COR-L47 (cell line): Measurements from ENCODE around the gene ADARB2.

ENCODE experiments used
- DNase-seq: peaks from one replicate; lab custom pipeline; 2025; lab: John Stamatoyannopoulos, UW

ADARB2 gene

DNA sequence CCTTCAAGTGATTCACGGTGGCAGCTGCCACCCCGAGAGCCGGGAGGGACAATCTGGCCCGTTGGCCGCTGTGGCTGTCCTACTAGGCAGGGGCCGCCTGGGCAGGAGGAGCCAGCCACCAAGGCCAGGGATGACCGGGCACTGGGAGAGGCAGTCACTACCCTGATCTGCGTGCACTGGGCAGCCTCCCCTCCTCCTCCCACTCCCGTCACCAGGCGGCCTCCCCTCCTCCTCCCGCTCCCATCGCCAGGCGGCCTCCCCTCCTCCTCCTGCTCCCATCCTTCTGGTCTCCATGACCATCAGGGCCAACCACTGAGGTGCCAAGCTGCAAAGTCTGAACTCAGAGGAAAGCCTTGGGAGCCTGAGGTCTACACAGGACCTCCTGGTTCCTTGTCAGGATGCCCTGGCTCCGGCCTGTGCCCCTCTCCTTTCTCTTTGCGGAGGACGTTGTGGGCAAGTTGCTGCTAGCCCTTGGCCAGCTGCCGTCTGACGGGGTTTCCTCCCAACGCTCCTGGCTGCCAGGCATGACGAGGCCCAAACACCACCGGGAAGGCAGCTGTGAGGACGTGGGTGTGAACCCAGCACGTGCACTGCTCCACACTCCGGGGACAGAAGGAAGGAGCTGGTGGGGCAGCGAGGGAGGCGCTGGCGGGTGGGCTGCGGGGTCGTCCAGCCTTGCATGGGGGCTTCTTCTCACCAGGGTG, 550.0 kb downstream of the ADARB2 start:
- no peak for DNase-seq

DNA sequence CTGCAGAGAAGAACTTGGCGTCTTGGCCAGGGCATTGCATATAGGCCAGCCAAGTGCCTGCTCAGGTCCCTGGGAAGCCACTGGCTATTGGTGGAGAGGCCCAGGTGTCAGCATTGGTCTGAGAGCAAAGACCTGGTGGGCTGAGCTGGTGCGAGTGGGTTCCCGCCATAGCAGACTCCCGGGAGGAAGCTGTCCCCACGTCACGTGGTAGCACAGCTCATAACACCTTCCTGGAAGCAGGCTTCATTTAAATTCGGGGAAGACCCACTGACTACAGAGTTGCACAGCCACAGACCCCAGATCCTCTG, 550.7 kb downstream of the ADARB2 start:
- no peak for DNase-seq

DNA sequence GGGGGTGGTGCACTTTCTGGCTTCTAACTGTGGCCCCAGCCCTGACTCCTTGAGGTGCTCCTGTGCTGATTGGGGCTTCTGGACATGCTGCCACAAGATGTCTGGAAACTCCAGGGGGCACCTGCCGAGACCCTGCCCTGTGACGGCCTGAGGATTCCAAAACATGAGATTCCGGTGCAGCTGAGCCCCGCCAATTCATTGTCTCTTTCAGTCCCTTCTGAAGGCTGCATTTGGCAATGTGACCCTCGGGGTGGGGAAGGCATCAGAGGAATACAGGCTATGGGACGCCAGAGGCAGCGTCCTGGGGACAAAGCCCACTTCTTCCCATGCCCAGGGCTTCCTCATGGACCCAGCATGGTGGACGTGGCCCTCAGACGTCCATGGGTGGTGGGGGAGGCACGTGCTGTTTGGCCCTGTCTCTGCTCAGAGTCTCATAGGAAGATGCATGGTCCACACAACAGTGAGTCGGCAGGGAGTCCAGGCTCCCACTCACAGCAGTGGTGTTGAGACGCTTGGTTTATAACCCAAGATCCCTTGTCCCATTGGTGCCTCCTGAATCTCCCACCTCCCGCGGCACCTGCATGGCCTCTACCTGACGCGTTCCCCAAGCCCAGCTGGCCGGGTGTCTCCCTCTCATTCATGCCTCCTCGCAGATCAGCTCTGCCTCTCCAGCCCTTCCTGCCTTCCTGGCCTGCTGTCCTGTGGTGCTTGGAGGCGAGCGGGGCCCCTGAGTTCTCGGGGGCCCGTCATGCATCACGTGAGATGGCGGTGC, 551.2 kb downstream of the ADARB2 start:
- DNase-seq: no peak

DNA sequence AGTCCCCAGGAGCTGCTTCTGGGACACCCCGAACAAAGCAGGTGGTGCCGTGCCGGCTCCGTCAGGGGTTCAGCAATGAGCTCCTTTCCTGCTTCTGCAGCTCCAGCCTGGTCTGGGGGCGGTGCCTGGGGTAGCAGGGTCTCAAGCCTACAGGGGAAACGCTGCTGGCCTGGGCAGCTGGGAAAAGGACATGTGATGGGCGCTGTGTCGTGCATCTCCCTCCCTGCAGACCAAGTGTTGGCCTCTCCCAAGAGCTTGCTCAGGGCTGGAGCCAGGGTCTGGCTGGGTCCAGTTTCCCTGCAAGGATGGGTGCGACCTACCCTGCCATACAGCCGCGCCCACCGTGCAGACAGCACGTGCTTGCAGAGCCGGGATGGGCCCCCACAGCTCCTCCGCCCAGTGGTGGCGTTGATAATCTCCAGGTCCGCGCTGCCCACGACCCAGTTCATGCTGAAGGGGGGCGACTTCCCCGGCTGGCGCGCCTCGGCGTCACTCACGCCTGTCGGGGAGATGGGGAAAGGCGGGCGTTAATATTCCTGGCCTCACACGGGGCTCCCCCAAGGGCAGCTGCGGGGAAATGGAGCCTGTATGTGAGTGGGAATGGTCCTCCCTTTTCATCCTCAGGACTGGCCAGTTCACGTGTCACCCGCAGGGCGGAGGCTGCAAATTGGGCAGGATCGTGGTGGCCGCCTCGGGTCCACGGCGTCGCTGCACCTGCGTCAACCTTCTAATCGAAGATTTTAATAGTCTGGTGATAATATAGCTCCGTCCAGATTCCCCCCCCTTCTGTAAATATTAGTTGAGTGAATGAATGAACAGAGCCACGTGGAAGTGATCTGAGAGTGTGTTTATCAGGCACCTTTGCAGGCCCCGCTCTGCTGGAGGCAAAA, 552.5 kb downstream of the ADARB2 start:
- DNase-seq: no peak

DNA sequence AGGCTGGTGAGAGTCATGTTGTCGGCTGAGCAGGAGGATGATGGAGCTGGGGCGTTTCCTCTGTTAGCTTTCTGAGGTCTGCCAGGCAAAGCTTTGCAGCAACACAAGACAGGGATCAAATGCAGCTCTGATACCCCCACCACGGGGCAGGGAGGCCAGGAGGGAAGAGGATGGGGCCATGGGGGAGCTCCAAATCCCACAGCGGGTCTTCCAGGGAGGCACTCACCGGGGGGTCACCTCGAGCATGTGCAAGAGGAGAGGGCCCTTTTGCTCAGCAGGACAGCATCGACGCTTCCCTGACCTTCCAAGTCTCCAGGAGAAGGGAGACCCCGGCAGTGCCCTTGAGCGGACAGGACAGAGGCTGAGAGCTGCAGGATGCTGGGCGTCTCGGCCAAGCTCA, 553.6 kb downstream of the ADARB2 start:
- DNase-seq: no peak

DNA sequence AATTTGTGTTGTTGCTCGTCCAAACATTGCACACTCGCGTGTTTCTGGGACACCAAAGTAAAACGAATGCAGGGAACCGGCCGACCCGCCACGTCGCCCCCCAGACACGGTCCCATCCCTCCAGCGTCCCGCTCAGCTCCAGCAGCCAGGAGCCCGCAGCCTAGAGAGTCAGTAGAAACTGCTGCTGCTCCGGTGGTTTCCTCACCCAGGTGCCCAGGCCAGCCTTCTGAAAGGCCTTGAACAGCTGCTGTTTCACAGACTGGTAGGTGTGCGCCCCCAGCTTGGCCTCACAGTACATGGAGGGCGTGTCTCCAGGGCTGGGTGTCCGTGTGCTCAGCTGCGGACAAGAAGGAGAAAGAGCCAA, 554.3 kb downstream of the ADARB2 start:
- DNase-seq: no peak

DNA sequence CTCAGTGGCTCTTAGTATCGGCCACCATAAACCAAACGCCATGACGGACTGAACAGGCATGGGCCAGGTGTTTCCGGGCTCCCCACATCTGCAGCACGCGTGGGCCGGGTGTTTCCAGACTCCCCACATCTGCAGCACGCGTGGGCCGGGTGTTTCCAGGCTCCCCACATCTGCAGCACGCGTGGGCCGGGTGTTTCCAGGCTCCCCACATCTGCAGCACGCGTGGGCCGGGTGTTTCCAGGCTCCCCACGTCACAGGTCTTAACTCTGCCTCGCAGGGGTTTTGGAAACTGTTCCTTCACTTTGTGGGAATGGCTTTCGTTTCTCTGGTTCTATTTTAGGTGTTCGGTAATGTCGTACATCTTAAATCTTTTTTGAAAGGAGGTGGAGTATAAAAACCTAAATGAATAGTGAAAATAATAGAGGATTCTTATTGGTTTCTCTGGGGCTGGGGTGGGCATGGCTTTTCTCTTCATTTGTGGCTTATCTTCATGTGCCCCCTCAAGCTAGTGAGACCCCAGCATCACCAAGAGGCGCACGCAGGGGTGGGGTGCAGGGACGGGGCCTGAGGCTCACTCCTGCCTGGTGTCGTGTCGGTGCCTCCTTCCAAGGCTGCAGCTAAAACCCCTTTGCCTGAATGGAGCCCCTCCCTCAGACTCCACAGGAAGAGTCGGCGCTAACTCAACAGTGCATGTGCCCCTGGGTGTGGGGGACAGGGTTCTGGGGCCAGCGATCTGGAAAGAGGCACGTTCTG, 554.9 kb downstream of the ADARB2 start:
- no peak for DNase-seq

DNA sequence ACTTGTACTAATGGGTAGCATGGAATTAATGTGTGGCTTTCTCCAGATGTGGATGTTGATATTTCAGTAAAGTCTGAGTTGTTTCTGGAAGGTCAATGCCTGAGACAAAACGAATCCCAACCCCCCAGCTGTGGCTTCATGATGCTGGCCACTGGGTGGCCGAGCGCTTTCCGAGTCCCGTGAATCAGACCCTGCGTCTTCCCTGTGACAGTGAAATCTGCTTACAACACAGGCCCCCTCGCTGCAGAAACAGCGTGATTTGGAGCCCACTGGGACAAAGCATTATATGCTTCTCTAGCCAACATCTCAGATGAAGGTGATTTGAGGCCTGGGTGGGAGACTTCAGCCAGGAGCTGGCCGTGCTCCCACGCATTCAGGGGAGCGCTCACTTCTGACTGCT, 556.5 kb downstream of the ADARB2 start:
- DNase-seq: no peak

DNA sequence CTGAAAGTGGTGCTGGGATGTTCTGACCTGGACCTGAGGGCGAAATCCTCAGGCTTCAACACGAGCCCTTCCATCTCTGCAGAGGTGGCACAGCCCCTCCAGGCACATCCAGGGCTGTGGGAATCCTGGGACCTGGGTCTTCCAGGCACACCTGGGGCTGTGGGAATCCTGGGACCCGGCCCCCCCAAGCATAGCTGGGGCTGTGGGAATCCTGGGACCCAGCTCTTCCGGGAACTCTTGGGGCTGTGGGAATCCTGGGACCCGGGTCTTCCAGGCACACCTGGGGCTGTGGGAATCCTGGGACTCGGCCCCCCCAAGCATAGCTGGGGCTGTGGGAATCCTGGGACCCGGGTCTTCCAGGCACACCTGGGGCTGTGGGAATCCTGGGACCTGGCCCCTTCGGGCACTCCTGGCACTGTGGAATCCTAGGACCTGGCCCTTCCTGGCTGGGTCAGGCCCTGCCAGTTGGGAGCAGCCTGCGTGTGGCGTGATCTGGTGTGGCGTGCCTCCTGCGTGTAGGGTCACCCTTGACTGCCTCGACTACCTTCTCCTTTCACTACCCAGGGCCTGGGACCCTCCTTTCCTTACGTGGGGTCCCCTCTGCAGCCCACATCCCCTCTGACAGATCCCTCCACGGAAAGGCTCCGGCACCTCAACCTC, 557.1 kb downstream of the ADARB2 start:
- DNase-seq: no peak

DNA sequence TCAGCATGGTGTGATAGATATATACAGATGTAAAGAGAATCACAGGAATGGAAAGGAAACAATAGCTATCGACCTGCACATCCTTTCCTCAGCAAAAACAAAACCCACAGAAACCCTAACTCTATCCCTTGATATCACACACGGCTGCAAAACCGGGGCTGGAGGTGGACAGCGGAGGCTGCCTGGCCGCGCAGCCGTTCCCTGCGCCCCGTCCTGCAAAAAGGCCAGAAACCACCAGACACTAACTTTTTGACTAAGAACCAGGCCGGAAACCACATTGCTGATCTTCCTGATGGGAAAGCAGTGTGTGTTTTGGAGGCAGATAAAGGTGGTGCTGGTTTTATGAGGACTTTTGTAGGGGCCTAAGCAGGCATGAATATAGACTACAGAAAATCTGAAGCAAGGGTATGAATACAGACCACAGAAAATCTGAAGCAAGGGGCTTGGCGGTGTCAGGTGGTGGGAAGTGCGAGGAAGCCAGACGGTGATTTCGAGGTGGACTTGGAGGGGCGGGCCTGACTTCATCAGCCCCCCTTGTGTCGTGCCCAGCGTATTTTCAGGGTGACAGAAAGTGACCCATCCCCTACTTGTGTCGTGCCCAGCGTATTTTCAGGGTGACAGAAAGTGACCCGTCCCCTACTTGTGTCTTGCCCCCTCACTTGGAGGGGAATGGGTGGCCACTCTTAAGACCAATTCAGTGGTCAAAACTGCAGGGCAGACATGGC, 557.8 kb downstream of the ADARB2 start:
- DNase-seq: no peak

DNA sequence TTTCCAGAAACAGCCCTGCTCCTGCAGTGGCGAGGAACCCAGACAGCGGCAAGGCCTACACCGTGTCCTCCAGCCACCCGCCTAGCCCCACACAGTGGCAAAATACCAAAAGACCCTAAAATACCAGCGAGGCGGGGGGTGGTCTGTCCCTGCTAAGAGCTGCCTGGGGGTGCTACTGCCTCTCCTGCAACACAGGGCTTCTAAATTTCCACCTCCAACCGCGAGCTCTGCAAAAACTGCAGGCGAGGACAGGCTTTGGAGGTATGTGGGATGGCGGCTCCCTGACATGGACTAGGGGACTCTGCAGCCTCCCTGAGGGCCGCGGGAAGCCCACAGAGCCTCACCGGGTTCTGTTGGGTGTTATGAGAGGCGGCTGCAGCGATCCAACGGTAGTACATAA, 558.8 kb downstream of the ADARB2 start:
- no peak for DNase-seq

DNA sequence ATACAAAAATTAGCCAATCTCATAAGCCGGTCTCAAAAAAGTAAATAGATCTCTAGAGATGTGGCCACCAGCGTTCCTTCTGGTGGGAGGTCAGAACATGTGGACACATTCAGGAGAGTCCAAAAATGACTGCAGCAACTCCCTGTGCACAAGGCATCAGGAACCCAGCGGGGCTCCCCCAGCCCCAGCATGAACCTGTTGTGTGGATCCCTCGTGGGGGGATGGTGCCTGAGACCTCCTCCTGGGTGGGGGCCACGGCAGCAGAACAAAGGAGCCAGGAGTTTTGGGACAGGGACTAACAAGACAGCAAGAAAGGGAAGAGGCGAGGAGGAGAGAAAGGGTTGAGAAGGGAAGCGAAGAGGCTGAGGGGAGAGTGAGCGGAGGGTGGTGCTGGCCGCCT, 559.4 kb downstream of the ADARB2 start:
- no peak for DNase-seq

DNA sequence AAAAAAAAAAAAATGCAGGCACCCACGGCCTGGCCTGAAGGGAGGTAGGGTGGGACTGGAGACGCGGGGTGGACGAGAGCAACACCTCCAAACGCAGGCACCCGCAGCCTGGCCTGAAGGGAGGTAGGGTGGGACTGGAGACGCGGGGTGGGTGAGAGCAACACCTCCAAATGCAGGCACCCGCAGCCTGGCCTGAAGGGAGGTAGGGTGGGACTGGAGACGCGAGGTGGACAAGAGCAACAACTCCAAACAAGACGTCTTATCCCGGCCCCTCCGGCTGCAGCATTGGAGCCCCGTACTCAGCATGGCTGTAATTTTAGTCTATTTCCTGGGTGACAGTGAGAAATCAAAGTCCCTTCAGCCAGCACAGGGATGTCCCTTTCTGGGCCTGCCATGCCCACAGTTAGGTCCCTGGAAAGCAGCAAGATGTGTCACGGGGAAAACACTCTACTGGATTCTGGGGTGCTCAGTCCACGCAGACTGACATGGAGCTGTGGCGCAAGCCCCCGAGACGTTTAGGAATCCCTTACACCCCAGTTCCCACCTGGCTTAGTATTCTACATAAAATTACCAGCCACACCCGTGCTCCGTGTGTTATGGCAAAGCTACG, 561.3 kb downstream of the ADARB2 start:
- DNase-seq: no peak

DNA sequence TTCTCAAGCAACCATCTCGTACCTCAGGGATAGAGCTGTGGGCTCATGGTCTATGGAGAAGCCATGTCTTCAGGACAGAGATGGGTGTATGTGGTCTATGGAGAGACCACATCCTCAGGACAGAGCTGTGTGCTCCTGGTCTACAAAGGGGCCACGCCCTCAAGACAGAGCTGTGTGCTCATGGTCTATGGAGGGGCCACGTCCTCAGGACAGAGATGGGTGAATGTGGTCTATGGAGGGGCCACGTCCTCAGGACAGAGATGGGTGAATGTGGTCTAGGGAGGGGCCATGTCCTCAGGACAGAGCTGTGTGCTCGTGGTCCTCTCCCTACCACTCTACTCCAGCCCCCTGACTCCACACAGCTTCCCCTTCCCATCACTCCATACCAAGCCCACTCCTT, 563.3 kb downstream of the ADARB2 start:
- no peak for DNase-seq

DNA sequence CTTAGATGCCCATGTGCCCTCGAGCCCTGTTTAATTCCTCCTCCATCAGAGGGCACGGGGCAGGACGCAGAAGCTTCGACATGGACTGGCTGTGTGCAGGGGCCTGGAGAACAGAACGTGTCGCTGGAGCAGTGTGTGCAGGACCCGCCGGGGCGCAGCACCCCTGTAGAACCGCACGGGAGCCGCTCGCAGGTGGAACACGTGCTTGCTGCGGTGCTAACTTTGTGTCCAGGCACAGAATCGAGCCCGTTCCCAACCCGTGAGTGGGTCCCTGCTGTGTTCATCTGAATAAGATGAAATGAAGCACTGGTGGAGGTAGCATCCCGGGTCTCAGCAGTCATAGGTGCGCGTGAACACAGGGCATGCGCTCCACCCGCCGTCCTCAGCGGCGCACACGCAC, 564.2 kb downstream of the ADARB2 start:
- no peak for DNase-seq

DNA sequence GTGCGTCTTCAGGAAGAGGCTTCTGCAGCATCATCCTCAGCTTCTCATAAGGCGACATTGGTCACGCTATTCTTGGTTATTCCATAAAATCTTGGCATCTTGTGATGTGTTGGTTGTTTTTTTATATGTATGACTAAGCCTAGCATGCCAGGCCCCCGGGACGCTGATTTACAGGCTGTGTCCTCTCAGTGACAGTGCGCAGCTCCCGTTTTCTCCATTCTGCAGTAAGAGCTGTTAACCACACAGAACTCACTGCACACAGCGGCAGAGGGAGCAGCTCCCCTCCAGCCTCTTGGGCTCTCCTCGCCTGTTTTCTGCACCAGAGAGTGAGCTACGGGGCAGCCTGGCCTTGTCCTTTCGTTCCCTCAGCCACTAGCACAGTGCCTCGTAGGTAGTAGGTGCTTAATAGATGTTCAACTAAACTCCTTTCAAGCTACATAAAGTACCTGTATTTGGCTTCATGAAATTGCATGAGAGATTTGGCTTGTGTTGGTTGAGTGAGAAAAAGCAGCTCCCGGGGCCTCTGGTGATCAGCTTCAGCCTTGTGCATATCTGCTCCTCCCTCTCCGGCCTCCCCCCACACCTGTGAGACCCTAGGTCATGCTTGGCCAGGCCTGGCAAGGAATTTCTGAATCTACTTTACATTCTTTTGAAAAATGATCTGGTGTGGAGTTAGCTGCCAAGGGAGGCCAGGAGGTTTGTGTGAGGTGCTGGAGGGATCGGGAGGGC, 564.9 kb downstream of the ADARB2 start:
- DNase-seq: no peak

DNA sequence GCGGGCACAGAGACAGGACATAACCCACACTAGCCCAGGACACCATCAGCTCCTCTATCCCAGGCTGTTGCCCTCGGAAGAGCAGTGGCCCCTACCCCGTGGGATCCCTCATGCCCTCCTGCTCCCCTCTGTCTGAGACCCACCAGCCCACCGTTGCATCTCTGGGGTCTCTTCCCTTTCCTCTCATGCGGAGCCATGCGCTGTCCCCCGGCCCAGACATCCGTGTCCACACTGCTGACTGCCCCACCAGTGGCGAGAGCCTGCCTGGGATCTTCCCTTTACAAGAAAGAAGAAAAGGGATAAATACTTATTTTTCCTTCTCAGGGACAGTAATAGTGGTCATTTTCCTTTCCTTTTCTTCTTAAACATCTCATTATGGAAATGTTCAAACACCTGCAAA, 565.7 kb downstream of the ADARB2 start:
- no peak for DNase-seq

DNA sequence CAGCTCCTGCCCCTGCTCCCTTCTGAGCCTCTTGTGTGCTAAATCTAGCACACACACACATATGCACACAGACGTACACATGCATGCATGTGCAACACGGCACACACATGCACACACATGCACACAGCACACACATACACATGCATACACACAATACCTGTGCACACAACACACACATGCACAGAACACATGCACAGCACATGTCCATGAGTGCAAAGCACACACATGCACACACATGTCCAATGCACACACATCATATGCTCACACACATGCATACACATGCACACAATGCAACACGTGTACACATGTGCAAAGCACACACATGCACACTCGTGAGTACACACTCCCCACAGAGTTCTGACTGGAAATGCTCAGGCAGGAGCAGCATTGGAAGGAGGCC, 566.1 kb downstream of the ADARB2 start:
- no peak for DNase-seq

DNA sequence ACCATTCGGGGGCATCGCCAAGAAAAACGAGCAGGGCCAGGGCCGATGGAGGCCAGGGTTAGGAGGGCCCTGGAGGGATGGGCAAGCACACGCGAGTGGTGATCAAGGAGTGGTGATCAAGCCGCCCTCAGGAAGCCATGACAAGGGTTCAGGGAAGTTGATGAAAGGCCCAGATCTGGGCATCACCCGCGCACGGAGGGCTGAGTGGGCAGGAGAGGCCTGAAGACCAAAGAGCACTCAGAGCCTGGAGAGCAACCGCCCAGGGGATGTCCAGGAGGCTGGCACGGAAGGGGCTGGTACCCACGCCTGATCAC, 566.5 kb downstream of the ADARB2 start:
- DNase-seq: no peak
